HEK293 (cell line): ENCODE measurements around the gene TMEM170B.

Experiments
- CTCF ChIA-PET: fragments of 350-600 bp; formaldehyde crosslinking; extraction: SDS; loops from one replicate; lab custom pipeline; 2021; ENCODE audit warnings: antibody characterized with exemption; lab: Yijun Ruan, JAX
- POLR2A ChIA-PET: fragments of 300-600 bp; formaldehyde crosslinking; extraction: SDS; loops from one replicate; lab custom pipeline; 2020; ENCODE audit warnings: antibody characterized with exemption, inconsistent platforms; lab: Yijun Ruan, JAX
- H3K27ac ChIP-seq: fragments of 200-500 bp; sonication (Bioruptor generic); 2 replicates; pipeline ENCODE4 v1.5.1; 2014; ENCODE audit warnings: low read depth, low read length, control low read depth, inconsistent platforms; ENCODE audit errors: extremely low read depth
- H3K36me3 ChIP-seq, 2 experiments: fragments of 200-500 bp in 1 of 2; sonication (Bioruptor generic) in 1 of 2; 1 replicate in 1 of 2; 2 replicates in 1 of 2; pipeline ENCODE4 v1.5.1; 2014 to 2017; ENCODE audit warnings: inconsistent platforms in 2 of 2, low read length in 2 of 2; ENCODE audit not compliant: control insufficient read depth in 2 of 2, insufficient read depth in 1 of 2
- H3K4me1 ChIP-seq: fragments of 200-500 bp; sonication (Bioruptor generic); 2 replicates; pipeline ENCODE4 v1.5.1; 2014; ENCODE audit warnings: mild to moderate bottlenecking, low read length, inconsistent platforms; ENCODE audit not compliant: control insufficient read depth, insufficient read depth
- H3K4me3 ChIP-seq: 2 replicates; pipeline ENCODE4 v1.5.1; 2011; ENCODE audit warnings: low read depth, mild to moderate bottlenecking, control low read depth, low read length, moderate library complexity
- H3K9me3 ChIP-seq: fragments of 200-500 bp; sonication (Bioruptor generic); 2 replicates; pipeline ENCODE4 v1.5.1; 2014; ENCODE audit warnings: low read depth, low read length, inconsistent platforms; ENCODE audit not compliant: control insufficient read depth, insufficient read depth
- BCL11A ChIP-seq: fragments of 450-650 bp; formaldehyde crosslinking; IDR thresholded peaks from 2 replicates; pipeline ENCODE4 v1.5.1; 2016; ENCODE audit warnings: low read depth, missing biosample characterization, missing genetic modification characterization
- EGR2 ChIP-seq: fragments of 450-650 bp; formaldehyde crosslinking; IDR thresholded peaks from 2 replicates; pipeline ENCODE4 v1.5.1; 2016; ENCODE audit warnings: low read depth, missing biosample characterization, missing genetic modification characterization
- KLF16 ChIP-seq: fragments of 450-650 bp; formaldehyde crosslinking; IDR thresholded peaks from 2 replicates; pipeline ENCODE4 v1.5.1; 2017; ENCODE audit warnings: missing biosample characterization, missing genetic modification characterization
- SCRT1 ChIP-seq: fragments of 450-650 bp; formaldehyde crosslinking; IDR thresholded peaks from 2 replicates; pipeline ENCODE4 v1.5.1; 2016; ENCODE audit warnings: missing biosample characterization, missing genetic modification characterization, borderline replicate concordance
- SP2 ChIP-seq: fragments of 450-650 bp; formaldehyde crosslinking; IDR thresholded peaks from 2 replicates; pipeline ENCODE4 v1.5.1; 2016; ENCODE audit warnings: missing biosample characterization, missing genetic modification characterization
- SP7 ChIP-seq: fragments of 450-650 bp; formaldehyde crosslinking; IDR thresholded peaks from 2 replicates; pipeline ENCODE4 v1.5.1; 2016; ENCODE audit warnings: missing biosample characterization, missing genetic modification characterization
- ZNF239 ChIP-seq: fragments of 450-650 bp; formaldehyde crosslinking; IDR thresholded peaks from 2 replicates; pipeline ENCODE4 v1.5.1; 2016; ENCODE audit warnings: missing biosample characterization, missing genetic modification characterization
- ZNF266 ChIP-seq: fragments of 450-650 bp; formaldehyde crosslinking; IDR thresholded peaks from 2 replicates; pipeline ENCODE4 v1.5.1; 2016; ENCODE audit warnings: missing biosample characterization, missing genetic modification characterization, low read depth
- ZNF292 ChIP-seq: fragments of 450-650 bp; formaldehyde crosslinking; IDR thresholded peaks from 2 replicates; pipeline ENCODE4 v1.5.1; 2016; ENCODE audit warnings: low read depth, missing biosample characterization, missing genetic modification characterization, borderline replicate concordance
- ZNF677 ChIP-seq: fragments of 450-650 bp; IDR thresholded peaks from 2 replicates; pipeline ENCODE4 v1.5.0; 2018; ENCODE audit warnings: missing biosample characterization, mild to moderate bottlenecking, missing genetic modification characterization, moderate library complexity
- ZNF777 ChIP-seq: fragments of 450-650 bp; formaldehyde crosslinking; IDR thresholded peaks from 2 replicates; pipeline ENCODE4 v1.5.1; 2017; ENCODE audit warnings: missing biosample characterization, missing genetic modification characterization, borderline replicate concordance
- TF ChIP-seq, protein P1 (sequence below): fragments of 450-650 bp; formaldehyde crosslinking; IDR thresholded peaks from 2 replicates; pipeline ENCODE4 v1.5.1; 2016; ENCODE audit warnings: missing biosample characterization, missing genetic modification characterization
- TF ChIP-seq, protein P2 (sequence below): fragments of 450-650 bp; formaldehyde crosslinking; IDR thresholded peaks from 2 replicates; pipeline ENCODE4 v1.5.1; 2016; ENCODE audit warnings: missing biosample characterization, missing genetic modification characterization
- TF ChIP-seq, protein P3 (sequence below): fragments of 450-650 bp; formaldehyde crosslinking; IDR thresholded peaks from 2 replicates; pipeline ENCODE4; 2016; ENCODE audit warnings: missing biosample characterization, missing genetic modification characterization
- TF ChIP-seq, protein P4 (sequence below): fragments of 450-650 bp; formaldehyde crosslinking; IDR thresholded peaks from 2 replicates; pipeline ENCODE4 v1.5.1; 2016; ENCODE audit warnings: missing biosample characterization, missing genetic modification characterization, borderline replicate concordance
- TF ChIP-seq, protein P5 (sequence below): fragments of 450-650 bp; formaldehyde crosslinking; IDR thresholded peaks from 2 replicates; pipeline ENCODE4 v1.5.1; 2016; ENCODE audit warnings: missing biosample characterization, missing genetic modification characterization
- TF ChIP-seq, protein P6 (sequence below): fragments of 450-650 bp; formaldehyde crosslinking; IDR thresholded peaks from 2 replicates; pipeline ENCODE4 v1.5.1; 2016; ENCODE audit warnings: missing biosample characterization, missing genetic modification characterization
- TF ChIP-seq, protein P7 (sequence below): fragments of 450-650 bp; formaldehyde crosslinking; IDR thresholded peaks from 2 replicates; pipeline ENCODE4 v1.5.1; 2017; ENCODE audit warnings: missing biosample characterization, mild to moderate bottlenecking, missing genetic modification characterization, moderate library complexity
- TF ChIP-seq, protein P8 (sequence below): fragments of 450-650 bp; formaldehyde crosslinking; IDR thresholded peaks from 2 replicates; pipeline ENCODE4 v1.5.1; 2016; ENCODE audit warnings: missing biosample characterization, missing genetic modification characterization, low read depth

Gene TMEM170B

DNA sequence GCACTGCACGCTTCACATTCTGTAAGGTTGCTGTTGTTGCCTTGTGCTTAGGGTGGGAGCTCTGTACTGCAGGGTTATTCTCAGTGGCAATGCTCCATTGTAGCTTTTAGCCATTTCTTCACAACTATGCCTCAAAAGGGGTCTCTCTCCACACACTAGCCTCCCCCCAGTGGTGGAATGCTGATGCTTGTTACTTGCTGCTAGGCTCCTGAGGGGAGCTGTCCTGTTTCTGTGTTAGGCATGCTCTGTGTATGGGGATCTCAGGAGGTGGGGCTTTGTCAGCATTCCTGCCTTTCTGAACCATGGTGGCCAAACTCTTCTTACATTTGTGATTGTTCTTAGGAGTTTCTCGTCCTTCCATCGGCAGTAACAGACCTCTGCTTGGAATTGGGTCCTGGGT lies 18.8 kb downstream of the TMEM170B start:
- H3K36me3 ChIP-seq: no peaks in the 10 kb centered on the region
- ChIA-PET CTCF (interaction anchor here (0.9 to 1.8 kb wide), 3 partner anchors 9 to 29 kb away, joined by 3 to 6 read pairs (median 5); no protein-coding TSS in a partner anchor), POLR2A (no interaction called here)
- no peaks in the 10 kb centered on the region for H3K9me3 ChIP-seq
- TF ChIP-seq, protein P1, sequence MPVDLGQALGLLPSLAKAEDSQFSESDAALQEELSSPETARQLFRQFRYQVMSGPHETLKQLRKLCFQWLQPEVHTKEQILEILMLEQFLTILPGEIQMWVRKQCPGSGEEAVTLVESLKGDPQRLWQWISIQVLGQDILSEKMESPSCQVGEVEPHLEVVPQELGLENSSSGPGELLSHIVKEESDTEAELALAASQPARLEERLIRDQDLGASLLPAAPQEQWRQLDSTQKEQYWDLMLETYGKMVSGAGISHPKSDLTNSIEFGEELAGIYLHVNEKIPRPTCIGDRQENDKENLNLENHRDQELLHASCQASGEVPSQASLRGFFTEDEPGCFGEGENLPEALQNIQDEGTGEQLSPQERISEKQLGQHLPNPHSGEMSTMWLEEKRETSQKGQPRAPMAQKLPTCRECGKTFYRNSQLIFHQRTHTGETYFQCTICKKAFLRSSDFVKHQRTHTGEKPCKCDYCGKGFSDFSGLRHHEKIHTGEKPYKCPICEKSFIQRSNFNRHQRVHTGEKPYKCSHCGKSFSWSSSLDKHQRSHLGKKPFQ (tag by site-specific recombination): no peak
- TF ChIP-seq SCRT1: no peak
- TF ChIP-seq SP7 (tag by site-specific recombination): no peak
- no peak for TF ChIP-seq ZNF677 (tag by site-specific recombination)
- TF ChIP-seq SP2 (tag by site-specific recombination): no peak
- TF ChIP-seq, protein P2, sequence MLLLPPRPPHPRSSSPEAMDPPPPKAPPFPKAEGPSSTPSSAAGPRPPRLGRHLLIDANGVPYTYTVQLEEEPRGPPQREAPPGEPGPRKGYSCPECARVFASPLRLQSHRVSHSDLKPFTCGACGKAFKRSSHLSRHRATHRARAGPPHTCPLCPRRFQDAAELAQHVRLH (tag by site-specific recombination): no peak
- TF ChIP-seq KLF16 (tag by site-specific recombination): no peak
- TF ChIP-seq, protein P3, sequence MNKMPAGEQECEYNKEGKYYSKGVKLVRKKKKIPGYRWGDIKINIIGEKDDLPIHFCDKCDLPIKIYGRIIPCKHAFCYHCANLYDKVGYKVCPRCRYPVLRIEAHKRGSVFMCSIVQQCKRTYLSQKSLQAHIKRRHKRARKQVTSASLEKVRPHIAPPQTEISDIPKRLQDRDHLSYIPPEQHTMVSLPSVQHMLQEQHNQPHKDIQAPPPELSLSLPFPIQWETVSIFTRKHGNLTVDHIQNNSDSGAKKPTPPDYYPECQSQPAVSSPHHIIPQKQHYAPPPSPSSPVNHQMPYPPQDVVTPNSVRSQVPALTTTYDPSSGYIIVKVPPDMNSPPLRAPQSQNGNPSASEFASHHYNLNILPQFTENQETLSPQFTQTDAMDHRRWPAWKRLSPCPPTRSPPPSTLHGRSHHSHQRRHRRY (tag by site-specific recombination): no peak
- TF ChIP-seq BCL11A (tag by site-specific recombination): no peak
- TF ChIP-seq, protein P4, sequence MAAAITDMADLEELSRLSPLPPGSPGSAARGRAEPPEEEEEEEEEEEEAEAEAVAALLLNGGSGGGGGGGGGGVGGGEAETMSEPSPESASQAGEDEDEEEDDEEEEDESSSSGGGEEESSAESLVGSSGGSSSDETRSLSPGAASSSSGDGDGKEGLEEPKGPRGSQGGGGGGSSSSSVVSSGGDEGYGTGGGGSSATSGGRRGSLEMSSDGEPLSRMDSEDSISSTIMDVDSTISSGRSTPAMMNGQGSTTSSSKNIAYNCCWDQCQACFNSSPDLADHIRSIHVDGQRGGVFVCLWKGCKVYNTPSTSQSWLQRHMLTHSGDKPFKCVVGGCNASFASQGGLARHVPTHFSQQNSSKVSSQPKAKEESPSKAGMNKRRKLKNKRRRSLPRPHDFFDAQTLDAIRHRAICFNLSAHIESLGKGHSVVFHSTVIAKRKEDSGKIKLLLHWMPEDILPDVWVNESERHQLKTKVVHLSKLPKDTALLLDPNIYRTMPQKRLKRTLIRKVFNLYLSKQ: no peak
- TF ChIP-seq, protein P5, sequence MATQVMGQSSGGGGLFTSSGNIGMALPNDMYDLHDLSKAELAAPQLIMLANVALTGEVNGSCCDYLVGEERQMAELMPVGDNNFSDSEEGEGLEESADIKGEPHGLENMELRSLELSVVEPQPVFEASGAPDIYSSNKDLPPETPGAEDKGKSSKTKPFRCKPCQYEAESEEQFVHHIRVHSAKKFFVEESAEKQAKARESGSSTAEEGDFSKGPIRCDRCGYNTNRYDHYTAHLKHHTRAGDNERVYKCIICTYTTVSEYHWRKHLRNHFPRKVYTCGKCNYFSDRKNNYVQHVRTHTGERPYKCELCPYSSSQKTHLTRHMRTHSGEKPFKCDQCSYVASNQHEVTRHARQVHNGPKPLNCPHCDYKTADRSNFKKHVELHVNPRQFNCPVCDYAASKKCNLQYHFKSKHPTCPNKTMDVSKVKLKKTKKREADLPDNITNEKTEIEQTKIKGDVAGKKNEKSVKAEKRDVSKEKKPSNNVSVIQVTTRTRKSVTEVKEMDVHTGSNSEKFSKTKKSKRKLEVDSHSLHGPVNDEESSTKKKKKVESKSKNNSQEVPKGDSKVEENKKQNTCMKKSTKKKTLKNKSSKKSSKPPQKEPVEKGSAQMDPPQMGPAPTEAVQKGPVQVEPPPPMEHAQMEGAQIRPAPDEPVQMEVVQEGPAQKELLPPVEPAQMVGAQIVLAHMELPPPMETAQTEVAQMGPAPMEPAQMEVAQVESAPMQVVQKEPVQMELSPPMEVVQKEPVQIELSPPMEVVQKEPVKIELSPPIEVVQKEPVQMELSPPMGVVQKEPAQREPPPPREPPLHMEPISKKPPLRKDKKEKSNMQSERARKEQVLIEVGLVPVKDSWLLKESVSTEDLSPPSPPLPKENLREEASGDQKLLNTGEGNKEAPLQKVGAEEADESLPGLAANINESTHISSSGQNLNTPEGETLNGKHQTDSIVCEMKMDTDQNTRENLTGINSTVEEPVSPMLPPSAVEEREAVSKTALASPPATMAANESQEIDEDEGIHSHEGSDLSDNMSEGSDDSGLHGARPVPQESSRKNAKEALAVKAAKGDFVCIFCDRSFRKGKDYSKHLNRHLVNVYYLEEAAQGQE: no peak
- TF ChIP-seq, protein P6, sequence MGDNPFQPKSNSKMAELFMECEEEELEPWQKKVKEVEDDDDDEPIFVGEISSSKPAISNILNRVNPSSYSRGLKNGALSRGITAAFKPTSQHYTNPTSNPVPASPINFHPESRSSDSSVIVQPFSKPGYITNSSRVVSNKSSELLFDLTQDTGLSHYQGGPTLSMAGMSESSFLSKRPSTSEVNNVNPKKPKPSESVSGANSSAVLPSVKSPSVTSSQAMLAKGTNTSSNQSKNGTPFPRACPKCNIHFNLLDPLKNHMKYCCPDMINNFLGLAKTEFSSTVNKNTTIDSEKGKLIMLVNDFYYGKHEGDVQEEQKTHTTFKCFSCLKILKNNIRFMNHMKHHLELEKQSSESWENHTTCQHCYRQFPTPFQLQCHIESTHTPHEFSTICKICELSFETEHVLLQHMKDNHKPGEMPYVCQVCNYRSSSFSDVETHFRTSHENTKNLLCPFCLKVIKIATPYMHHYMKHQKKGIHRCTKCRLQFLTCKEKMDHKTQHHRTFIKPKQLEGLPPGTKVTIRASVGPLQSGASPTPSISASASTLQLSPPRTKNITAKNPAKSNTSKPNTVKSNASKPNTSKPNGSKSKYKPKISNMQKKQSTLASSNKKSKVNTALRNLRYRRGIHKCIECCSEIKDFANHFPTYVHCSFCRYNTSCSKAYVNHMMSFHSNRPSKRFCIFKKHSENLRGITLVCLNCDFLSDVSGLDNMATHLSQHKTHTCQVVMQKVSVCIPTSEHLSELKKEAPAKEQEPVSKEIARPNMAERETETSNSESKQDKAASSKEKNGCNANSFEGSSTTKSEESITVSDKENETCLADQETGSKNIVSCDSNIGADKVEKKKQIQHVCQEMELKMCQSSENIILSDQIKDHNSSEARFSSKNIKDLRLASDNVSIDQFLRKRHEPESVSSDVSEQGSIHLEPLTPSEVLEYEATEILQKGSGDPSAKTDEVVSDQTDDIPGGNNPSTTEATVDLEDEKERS: no peak
- no peak for TF ChIP-seq EGR2 (tag by site-specific recombination)
- H3K27ac ChIP-seq: no peak overlapping the region
- H3K4me3 ChIP-seq: no peak overlapping the region
- peaks cover 7% of the 10 kb centered on the region for H3K4me1 ChIP-seq

DNA sequence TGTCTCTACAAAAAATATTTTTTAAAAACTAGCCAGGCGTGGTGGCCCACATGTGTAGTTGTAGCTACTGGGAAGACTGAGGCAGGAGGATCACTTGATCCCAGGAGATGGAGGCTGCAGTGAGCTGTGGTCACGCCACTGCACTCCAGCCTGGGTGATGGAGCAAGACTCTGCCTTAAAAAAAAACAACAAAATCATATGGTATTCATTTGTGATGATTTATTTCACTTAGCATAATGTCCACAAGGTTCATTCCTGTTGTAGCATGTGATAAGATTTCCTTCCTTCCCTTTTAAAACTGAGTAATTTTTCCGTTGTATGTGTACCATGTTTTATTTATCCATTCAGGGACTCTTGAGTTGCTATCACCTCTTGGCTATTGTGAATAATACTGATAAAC lies 26.2 kb downstream of the TMEM170B start:
- Histone ChIP-seq H3K27ac (no peak overlapping the region), H3K4me3 (no peak overlapping the region), H3K4me1 (no peaks in the 10 kb centered on the region), H3K36me3 (peaks cover 0 to 12% of the 10 kb centered on the region in 2 experiments; a peak in 1 of 3 replicates), H3K9me3 (no peaks in the 10 kb centered on the region)
- ChIA-PET CTCF (interaction anchor here (0.6 to 4.8 kb wide), 4 partner anchors 11 to 609 kb away, joined by 3 to 38 read pairs (median 17); no protein-coding TSS in a partner anchor), POLR2A (no interaction called here)
- TF ChIP-seq, protein P7, sequence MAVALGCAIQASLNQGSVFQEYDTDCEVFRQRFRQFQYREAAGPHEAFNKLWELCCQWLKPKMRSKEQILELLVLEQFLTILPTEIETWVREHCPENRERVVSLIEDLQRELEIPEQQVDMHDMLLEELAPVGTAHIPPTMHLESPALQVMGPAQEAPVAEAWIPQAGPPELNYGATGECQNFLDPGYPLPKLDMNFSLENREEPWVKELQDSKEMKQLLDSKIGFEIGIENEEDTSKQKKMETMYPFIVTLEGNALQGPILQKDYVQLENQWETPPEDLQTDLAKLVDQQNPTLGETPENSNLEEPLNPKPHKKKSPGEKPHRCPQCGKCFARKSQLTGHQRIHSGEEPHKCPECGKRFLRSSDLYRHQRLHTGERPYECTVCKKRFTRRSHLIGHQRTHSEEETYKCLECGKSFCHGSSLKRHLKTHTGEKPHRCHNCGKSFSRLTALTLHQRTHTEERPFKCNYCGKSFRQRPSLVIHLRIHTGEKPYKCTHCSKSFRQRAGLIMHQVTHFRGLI (tag by site-specific recombination): no peak
- TF ChIP-seq ZNF239 (no peak), ZNF777 (tag by site-specific recombination) (no peak), ZNF292 (tag by site-specific recombination) (no peak), ZNF266 (tag by site-specific recombination) (no peak)
- TF ChIP-seq, protein P8, sequence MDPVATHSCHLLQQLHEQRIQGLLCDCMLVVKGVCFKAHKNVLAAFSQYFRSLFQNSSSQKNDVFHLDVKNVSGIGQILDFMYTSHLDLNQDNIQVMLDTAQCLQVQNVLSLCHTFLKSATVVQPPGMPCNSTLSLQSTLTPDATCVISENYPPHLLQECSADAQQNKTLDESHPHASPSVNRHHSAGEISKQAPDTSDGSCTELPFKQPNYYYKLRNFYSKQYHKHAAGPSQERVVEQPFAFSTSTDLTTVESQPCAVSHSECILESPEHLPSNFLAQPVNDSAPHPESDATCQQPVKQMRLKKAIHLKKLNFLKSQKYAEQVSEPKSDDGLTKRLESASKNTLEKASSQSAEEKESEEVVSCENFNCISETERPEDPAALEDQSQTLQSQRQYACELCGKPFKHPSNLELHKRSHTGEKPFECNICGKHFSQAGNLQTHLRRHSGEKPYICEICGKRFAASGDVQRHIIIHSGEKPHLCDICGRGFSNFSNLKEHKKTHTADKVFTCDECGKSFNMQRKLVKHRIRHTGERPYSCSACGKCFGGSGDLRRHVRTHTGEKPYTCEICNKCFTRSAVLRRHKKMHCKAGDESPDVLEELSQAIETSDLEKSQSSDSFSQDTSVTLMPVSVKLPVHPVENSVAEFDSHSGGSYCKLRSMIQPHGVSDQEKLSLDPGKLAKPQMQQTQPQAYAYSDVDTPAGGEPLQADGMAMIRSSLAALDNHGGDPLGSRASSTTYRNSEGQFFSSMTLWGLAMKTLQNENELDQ: no peak
